Thyroid gland (tissue), 4 donors: ENCODE results near the gene ECEL1. TPM values are rescaled to one million over a fixed set of nuclear protein-coding genes. Genes with fewer than 3 reads are reported as not detected.

Experiments used
- DNase-seq, 2 donors: peaks; one replicate each; pipeline ENCODE4 v3.0.0-alpha.2; 2019
- H3K27ac ChIP-seq, 3 donors: fragments of 200-600 bp; sonication (generic); 1 replicate in 2 of 3; 2 replicates in 1 of 3; pipeline ENCODE4 v1.5.1; 2016 to 2019; ENCODE audit warnings: mild to moderate bottlenecking in 1 of 3, moderate library complexity in 1 of 3
- H3K27me3 ChIP-seq: fragments of 200-600 bp; sonication (generic); one replicate; pipeline ENCODE4 v1.5.1; 2019
- H3K36me3 ChIP-seq, 2 donors: fragments of 200-600 bp; sonication (generic); one replicate each; pipeline ENCODE4 v1.5.1; 2016 to 2019
- H3K4me1 ChIP-seq, 2 donors: fragments of 200-600 bp; sonication (generic); one replicate each; pipeline ENCODE4 v1.5.1; 2017 to 2019
- H3K4me3 ChIP-seq, 3 donors: fragments of 200-600 bp; sonication (generic); replicated peaks in 1 of 3; 1 replicate in 2 of 3; 2 replicates in 1 of 3; pipeline ENCODE4 v1.5.1; 2016; ENCODE audit warnings: mild to moderate bottlenecking in 1 of 3
- H3K9me3 ChIP-seq: fragments of 200-600 bp; sonication (generic); one replicate; pipeline ENCODE4 v1.5.1; 2017
- POLR2A ChIP-seq, 2 donors: fragments of 450-650 bp; IDR thresholded peaks; one replicate each; pipeline ENCODE4 v1.6.1; 2017; ENCODE audit warnings: antibody characterized with exemption in 2 of 2, mild to moderate bottlenecking in 2 of 2, moderate library complexity in 1 of 2
- WGBS, 2 donors: methylation state at CpG; one replicate each; pipeline ENCODE4 v1.1.5; 2017; 5-methylcytosine and 5-hydroxymethylcytosine counted together
- intact Hi-C: fragments of 100-400 bp; cut with DNase I; formaldehyde crosslinking; loops from one replicate; pipeline ENCODE4 v1.15.1; 2023
- total RNA-seq, 4 donors: library from RNA; depleted of rRNA; stranded (reverse); fragments of >200 nt; gene quantifications; one replicate each; pipeline ENCODE4 v1.2.3, GENCODE V29; 2016
- TF ChIP-seq, protein P1 (sequence below), 6 experiments: fragments of 200-600 bp in 3 of 6; fragments of 450-650 bp in 3 of 6; sonication (generic) in 3 of 6; IDR thresholded peaks; one replicate each; pipeline ENCODE4 v1.5.1; 2016 to 2019; ENCODE audit warnings: antibody characterized with exemption in 6 of 6, mild to moderate bottlenecking in 2 of 6, inconsistent platforms in 1 of 6, moderate library complexity in 1 of 6

ECEL1 gene
- total RNA-seq, 4 donors from 2014 or later = 0.11 to 1.5 (median 1.2) TPM

DNA sequence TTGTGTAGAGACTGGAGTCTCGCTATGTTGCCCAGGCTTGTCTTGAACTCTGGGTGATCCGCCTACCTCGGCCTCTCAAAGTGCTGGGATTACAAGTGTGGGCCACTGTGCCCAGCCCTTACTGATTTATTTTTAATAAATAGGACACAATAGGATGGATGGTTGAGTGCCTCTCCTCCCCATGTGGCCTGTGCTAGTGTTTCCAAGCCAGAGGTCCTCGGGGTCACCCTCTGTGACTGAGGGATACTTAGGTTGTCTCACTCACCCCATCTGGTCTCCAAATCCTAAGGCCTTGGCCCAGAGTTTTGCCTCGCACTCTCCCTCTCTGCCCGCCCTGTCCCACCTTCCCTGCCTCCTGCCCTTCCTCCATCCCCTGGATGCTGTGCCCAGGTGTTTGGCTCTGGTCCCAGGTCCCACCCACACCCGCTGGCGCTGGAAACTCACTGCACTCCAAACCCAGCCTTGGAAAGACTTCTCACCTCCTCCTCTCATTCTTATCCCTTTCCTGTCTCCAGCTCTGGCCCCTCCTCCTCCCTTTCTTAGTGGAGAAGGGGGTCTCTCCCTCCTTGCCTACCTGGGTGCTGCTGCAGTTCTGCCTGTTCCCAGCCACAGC, 4.7 kb upstream of the ECEL1 start:
- H3K9me3 ChIP-seq = no peaks in the 10 kb centered on the region
- H3K4me1 ChIP-seq = peaks cover 0 to 2% of the 10 kb centered on the region in 2 donors
- intact Hi-C loops = no loop called here
- H3K36me3 ChIP-seq = no peaks in the 10 kb centered on the region
- no peaks in the 10 kb centered on the region for H3K27me3 ChIP-seq
- 76 to 78% methylated on average over 8 of the region's 8 CpGs for WGBS, 2 donors
- DNase-seq = no peak
- no peak for TF ChIP-seq POLR2A (IDR thresholded peaks at IDR 0.05)
- TF ChIP-seq, protein P1, sequence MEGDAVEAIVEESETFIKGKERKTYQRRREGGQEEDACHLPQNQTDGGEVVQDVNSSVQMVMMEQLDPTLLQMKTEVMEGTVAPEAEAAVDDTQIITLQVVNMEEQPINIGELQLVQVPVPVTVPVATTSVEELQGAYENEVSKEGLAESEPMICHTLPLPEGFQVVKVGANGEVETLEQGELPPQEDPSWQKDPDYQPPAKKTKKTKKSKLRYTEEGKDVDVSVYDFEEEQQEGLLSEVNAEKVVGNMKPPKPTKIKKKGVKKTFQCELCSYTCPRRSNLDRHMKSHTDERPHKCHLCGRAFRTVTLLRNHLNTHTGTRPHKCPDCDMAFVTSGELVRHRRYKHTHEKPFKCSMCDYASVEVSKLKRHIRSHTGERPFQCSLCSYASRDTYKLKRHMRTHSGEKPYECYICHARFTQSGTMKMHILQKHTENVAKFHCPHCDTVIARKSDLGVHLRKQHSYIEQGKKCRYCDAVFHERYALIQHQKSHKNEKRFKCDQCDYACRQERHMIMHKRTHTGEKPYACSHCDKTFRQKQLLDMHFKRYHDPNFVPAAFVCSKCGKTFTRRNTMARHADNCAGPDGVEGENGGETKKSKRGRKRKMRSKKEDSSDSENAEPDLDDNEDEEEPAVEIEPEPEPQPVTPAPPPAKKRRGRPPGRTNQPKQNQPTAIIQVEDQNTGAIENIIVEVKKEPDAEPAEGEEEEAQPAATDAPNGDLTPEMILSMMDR (IDR thresholded peaks at IDR 0.05) = no peak
- no peak overlapping the region for H3K4me3 ChIP-seq
- no peak overlapping the region for H3K27ac ChIP-seq

DNA sequence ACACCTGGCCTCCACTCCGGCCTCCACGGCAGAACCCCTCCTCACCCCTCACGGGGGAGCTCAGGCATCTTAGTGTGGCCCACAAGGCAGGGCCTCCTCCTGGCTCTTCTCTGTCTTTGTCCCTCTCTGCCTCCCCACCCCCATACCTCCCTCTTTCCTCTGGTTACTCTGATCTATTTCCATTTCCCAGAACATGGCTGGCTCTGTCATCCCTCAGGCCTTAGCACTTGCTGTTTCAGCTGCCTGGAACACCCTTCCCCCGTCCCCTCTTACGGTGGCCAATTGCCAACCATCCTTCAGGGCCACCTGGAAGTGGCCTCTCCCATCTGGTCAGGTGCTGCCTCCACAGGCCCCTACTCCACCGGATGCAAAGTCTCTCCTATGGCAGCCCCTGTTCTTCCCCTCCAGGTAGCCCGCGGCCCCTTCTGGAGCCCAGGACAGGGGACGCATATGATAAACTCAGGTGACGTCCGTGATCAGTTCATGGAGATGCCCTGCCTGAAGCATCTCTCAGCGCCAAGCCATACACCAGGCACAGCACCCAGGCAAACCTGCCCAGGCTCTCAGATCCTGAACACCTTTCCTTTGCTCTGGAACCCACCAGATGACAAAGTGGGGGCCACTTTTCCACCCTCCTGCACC, 3.6 kb upstream of the ECEL1 start:
- no peak for TF ChIP-seq POLR2A (IDR thresholded peaks at IDR 0.05)
- TF ChIP-seq, protein P1 (IDR thresholded peaks at IDR 0.05) = no peak
- Histone ChIP-seq H3K9me3 (no peaks in the 10 kb centered on the region), H3K36me3 (no peaks in the 10 kb centered on the region), H3K27ac (no peak overlapping the region), H3K4me3 (no peak overlapping the region), H3K27me3 (peaks cover 7% of the 10 kb centered on the region), H3K4me1 (peaks cover 0 to 13% of the 10 kb centered on the region in 2 donors)
- 95% methylated on average over 12 of the region's 12 CpGs for WGBS, 2 donors
- intact Hi-C loops = no loop called here
- DNase-seq = no peak

DNA sequence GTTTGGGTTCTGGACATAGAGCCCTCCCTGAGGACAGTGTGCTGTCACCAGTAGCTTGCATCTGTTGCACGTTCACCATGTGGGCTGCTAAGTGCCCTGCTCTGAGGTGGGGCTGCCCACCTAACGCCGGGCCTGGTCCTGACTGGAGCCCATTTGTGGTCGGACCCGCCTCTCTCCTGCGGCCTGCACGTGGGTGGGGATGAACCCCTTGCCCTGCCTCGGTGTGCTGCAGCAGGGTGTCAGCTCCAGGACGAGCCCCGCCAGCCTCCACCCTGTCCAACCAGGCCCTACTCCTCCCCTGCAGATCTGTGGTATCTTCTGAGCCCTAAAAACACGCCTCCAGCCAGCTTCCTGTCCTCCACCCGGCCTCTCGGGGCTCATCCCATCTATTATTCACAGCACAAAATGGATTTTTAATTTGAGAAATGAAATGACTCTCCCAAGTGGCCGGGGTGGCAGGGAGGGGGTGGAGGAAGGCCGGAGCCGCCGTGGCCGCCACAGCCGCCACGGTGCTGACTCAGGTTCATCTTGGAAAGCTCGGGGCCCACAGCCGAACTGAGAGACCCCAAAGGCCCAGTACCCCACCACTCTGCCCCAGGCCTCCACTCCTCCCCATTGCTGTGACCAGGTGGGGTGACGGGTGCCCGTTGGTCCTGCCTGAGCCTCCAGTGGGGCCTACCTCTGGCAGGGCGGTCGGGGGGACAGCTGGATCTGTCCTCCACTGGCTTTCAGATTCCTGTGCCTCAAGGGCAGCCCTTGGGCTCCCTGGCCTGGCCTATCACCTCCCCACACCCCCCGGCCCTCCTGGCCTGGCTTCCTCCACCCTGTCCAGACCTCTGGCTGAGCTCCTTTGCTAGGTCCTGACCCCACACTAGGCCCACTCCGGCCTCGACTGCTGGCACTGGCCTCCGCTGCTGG, 2.8 kb upstream of the ECEL1 start:
- intact Hi-C loops = no loop called here
- 87 to 90% methylated on average over 20 to 28 of the region's 30 CpGs for WGBS, 2 donors
- no peaks in the 10 kb centered on the region for H3K36me3 ChIP-seq
- no peaks in the 10 kb centered on the region for H3K9me3 ChIP-seq
- H3K4me3 ChIP-seq = no peak overlapping the region
- no peak for DNase-seq
- H3K27me3 ChIP-seq = peaks cover 14% of the 10 kb centered on the region
- peaks cover 0 to 20% of the 10 kb centered on the region in 2 donors for H3K4me1 ChIP-seq
- no peak for TF ChIP-seq POLR2A (IDR thresholded peaks at IDR 0.05)
- no peak overlapping the region for H3K27ac ChIP-seq

DNA sequence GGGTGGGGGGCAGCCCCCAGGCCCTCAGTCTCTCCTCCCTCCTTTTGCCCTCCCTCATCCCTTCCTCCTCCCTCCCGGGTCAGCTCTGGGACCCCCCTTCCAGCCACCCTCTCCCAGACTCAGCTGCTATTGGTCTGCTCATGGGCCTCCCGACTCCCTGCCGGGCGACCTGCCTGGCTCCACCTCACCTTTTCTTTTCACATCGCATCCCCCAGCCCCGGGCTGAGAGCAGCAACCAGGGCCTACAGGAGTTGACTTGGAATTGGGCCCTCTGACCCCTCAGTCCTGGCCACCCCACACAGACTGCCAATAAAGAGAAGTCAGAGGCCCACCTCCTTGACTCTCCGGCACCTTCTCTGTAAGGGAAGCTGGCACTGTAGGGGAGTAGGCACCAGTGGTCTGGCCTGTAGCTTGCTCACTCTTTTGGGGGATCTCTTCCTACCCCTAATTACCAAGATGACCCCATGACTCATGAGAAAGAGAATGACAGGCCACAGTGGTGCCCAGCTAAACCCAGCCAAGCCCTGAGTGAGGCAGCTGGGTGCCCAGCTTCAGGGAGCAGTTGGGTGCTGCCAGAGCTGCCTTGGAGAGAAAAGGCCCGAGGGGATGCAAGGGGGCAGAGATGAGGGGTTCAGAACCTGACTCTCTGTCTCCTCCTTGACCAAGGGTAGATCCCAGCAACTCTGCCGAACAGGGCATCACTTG, 2.0 kb upstream of the ECEL1 start:
- H3K36me3 ChIP-seq = no peaks in the 10 kb centered on the region
- H3K4me1 ChIP-seq = peaks cover 0 to 23% of the 10 kb centered on the region in 2 donors
- no peak overlapping the region for H3K4me3 ChIP-seq
- no peaks in the 10 kb centered on the region for H3K9me3 ChIP-seq
- no peak for DNase-seq
- WGBS, 2 donors = 74 to 81% methylated on average over 7 to 9 of the region's 9 CpGs
- intact Hi-C loops = no loop called here
- TF ChIP-seq POLR2A (IDR thresholded peaks at IDR 0.05) = no peak
- TF ChIP-seq, protein P1 (IDR thresholded peaks at IDR 0.05) = no peak
- no peak overlapping the region for H3K27ac ChIP-seq
- peaks cover 18% of the 10 kb centered on the region for H3K27me3 ChIP-seq

DNA sequence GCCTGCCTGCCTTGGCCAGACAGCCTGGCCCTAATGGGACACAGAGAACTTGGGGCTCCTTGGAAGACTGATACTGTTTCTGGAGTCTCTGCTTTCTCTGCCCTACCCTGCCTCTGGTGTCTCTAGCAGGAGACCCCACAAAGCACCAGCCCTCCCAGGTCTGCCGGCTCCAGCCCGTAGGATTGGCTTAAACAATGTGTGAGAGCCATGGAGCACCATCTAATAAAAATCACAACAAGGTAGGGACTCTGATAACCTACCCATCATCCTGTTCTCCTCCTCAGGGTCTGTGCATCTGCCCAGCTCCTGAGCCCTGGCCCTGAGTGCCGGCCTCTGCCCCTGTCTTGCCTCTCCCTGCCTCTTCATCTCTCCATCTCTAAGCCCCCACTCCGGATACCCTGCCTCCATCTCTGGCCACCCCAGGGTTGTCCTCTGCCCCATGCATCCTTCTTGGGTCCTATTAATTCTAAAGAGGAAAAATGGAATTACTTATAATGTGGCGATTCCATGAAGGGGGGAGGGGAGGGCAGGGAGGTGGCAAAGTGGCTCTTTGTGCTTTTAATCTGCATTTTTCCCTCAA, 1.2 kb upstream of the ECEL1 start:
- Histone ChIP-seq H3K9me3 (no peaks in the 10 kb centered on the region), H3K4me3 (no peak overlapping the region), H3K4me1 (peaks cover 0 to 23% of the 10 kb centered on the region in 2 donors), H3K27me3 (peaks cover 18% of the 10 kb centered on the region), H3K36me3 (no peaks in the 10 kb centered on the region), H3K27ac (no peak overlapping the region)
- no peak for DNase-seq
- intact Hi-C loops = no loop called here
- TF ChIP-seq POLR2A (IDR thresholded peaks at IDR 0.05) = no peak
- TF ChIP-seq, protein P1 (IDR thresholded peaks at IDR 0.05) = no peak
- WGBS, 2 donors = 92 to 93% methylated on average over 4 to 5 of the region's 5 CpGs
